Spleen (tissue), 7 donors: ENCODE data around the gene INAVA.
A peak's percentile ranks its signal among the peaks of the same experiment; 100 is the strongest.

Experiments
- CTCF ChIP-seq, 11 experiments: fragments of 200-600 bp in 7 of 11; fragments of 450-650 bp in 4 of 11; sonication (generic) in 4 of 11; IDR thresholded peaks in 8 of 11; conservative IDR thresholded peaks in 3 of 11; 1 replicate in 7 of 11; 2 replicates in 4 of 11; pipeline versions ENCODE4 v1.4.0 to v1.8.0; 2016 to 2021; ENCODE audit warnings: antibody characterized with exemption in 11 of 11, inconsistent platforms in 4 of 11, mild to moderate bottlenecking in 1 of 11
- POLR2A ChIP-seq, 3 donors: fragments of 450-650 bp; IDR thresholded peaks; one replicate each; pipeline ENCODE4 v1.5.1; 2017; ENCODE audit warnings: antibody characterized with exemption in 3 of 3, mild to moderate bottlenecking in 1 of 3
- POLR2AphosphoS5 ChIP-seq, 3 donors: sonication (generic); formaldehyde crosslinking; IDR thresholded peaks; one replicate each; pipeline ENCODE4 v1.5.1; 2017; ENCODE audit warnings: antibody characterized with exemption in 3 of 3
- donor health status: DM: no; HTN: no; CAD: no; lungs with moderate emphysema.
- donor health status: DM: no; HTN: no; CAD: no.
- donor health status: DM: no; HTN: no; CAD: no.

- TF ChIP-seq CTCF (IDR thresholded peaks at IDR 0.05 in 8 of 11, conservative IDR thresholded peaks at IDR 0.05 in 3 of 11) (no peak), POLR2A (IDR thresholded peaks at IDR 0.05) (no peak), POLR2AphosphoS5 (IDR thresholded peaks at IDR 0.05) (peak in 1 of 3 donors; percentile 13)
Observed at GRCh38 chr1:200873671-200874397, 20.9 kb upstream of the INAVA start.
